ENCODE measurements around the gene MANSC1.

GRCh38 chr12:12302976-12303375 lies 47.1 kb downstream of the MANSC1 start:
- TF ChIP-seq, protein P1, sequence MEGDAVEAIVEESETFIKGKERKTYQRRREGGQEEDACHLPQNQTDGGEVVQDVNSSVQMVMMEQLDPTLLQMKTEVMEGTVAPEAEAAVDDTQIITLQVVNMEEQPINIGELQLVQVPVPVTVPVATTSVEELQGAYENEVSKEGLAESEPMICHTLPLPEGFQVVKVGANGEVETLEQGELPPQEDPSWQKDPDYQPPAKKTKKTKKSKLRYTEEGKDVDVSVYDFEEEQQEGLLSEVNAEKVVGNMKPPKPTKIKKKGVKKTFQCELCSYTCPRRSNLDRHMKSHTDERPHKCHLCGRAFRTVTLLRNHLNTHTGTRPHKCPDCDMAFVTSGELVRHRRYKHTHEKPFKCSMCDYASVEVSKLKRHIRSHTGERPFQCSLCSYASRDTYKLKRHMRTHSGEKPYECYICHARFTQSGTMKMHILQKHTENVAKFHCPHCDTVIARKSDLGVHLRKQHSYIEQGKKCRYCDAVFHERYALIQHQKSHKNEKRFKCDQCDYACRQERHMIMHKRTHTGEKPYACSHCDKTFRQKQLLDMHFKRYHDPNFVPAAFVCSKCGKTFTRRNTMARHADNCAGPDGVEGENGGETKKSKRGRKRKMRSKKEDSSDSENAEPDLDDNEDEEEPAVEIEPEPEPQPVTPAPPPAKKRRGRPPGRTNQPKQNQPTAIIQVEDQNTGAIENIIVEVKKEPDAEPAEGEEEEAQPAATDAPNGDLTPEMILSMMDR (IDR thresholded peaks at IDR 0.05) = no peak
- TF ChIP-seq POLR2A (IDR thresholded peaks at IDR 0.05) = no peak
